Fibroblast of lung (primary cell): ENCODE data around the gene GAB1. TPM values are rescaled to one million over a fixed set of nuclear protein-coding genes. Genes with fewer than 3 reads are reported as not detected.
A peak's percentile ranks its signal among the peaks of the same experiment; 100 is the strongest.

Experiments
- DNase-seq, 2 donors: peaks; one replicate each; pipeline versions ENCODE4 v3.0.0 to v3.0.0-alpha.2; 2010; ENCODE audit warnings: low read depth in 2 of 2
- H2AFZ ChIP-seq: 2 replicates; pipeline ENCODE4 v1.5.1; 2012; ENCODE audit warnings: low read length, control low read depth, inconsistent platforms
- H3K27ac ChIP-seq: 2 replicates; pipeline ENCODE4 v1.5.1; 2011; ENCODE audit warnings: low read length, control low read depth; ENCODE audit not compliant: insufficient read depth
- H3K27me3 ChIP-seq: 2 replicates; pipeline ENCODE4 v1.5.1; 2011; ENCODE audit warnings: mild to moderate bottlenecking, low read length; ENCODE audit not compliant: control insufficient read depth, insufficient read depth
- H3K36me3 ChIP-seq: 2 replicates; pipeline ENCODE4 v1.5.1; 2011; ENCODE audit warnings: low read length; ENCODE audit not compliant: control insufficient read depth, insufficient read depth
- H3K4me1 ChIP-seq: 2 replicates; pipeline ENCODE4 v1.5.1; 2011; ENCODE audit warnings: low read length; ENCODE audit not compliant: control insufficient read depth, insufficient read depth; ENCODE audit errors: extremely low read depth
- H3K4me2 ChIP-seq: 2 replicates; pipeline ENCODE4 v1.5.1; 2011; ENCODE audit warnings: low read length, control low read depth; ENCODE audit not compliant: insufficient read depth; ENCODE audit errors: extremely low read depth
- H3K4me3 ChIP-seq, 4 experiments: fragments of 200-600 bp in 1 of 4; sonication (generic) in 1 of 4; replicated peaks in 1 of 4; 2 replicates each; pipeline ENCODE4 v1.5.1; 2011 to 2016; ENCODE audit warnings: low read length in 4 of 4, low read depth in 3 of 4, mild to moderate bottlenecking in 3 of 4, control low read depth in 2 of 4, inconsistent platforms in 1 of 4, mixed read lengths in 1 of 4; ENCODE audit not compliant: insufficient read depth in 1 of 4; ENCODE audit errors: control extremely low read depth in 1 of 4
- H3K79me2 ChIP-seq: 2 replicates; pipeline ENCODE4 v1.5.1; 2012; ENCODE audit warnings: mild to moderate bottlenecking, low read length, inconsistent platforms; ENCODE audit not compliant: control insufficient read depth, insufficient read depth
- H3K9ac ChIP-seq: 2 replicates; pipeline ENCODE4 v1.5.1; 2011; ENCODE audit warnings: mild to moderate bottlenecking, low read length, control low read depth; ENCODE audit not compliant: insufficient read depth
- H3K9me3 ChIP-seq: 2 replicates; pipeline ENCODE4 v1.5.1; 2012; ENCODE audit warnings: low read depth, low read length; ENCODE audit not compliant: control insufficient read depth, insufficient read depth
- H4K20me1 ChIP-seq: 2 replicates; pipeline ENCODE4 v1.5.1; 2011; ENCODE audit warnings: low read length; ENCODE audit not compliant: control insufficient read depth, insufficient read depth; ENCODE audit errors: extremely low read depth
- EZH2 ChIP-seq: IDR thresholded peaks from 2 replicates; pipeline ENCODE4 v1.5.1; 2012; ENCODE audit warnings: low read length, control low read depth, mild to moderate bottlenecking; ENCODE audit errors: missing control alignments
- polyA plus RNA-seq, 2 donors: library from polyadenylated mRNA; depleted of rRNA in 1 of 2; stranded (reverse) in 1 of 2; unstranded in 1 of 2; fragments of >200 nt; gene quantifications; 2 replicates each; pipeline ENCODE4 v1.2.1, GENCODE V29; 2011 to 2012; ENCODE audit warnings: missing spikeins in 1 of 2
- total RNA-seq: library from RNA; depleted of rRNA; stranded (reverse); fragments of >200 nt; gene quantifications from 2 replicates; pipeline ENCODE4 v1.2.1, GENCODE V29; 2014
- TF ChIP-seq, protein P1 (sequence below), 2 donors: IDR thresholded peaks in 1 of 2; conservative IDR thresholded peaks in 1 of 2; 1 replicate in 1 of 2; 2 replicates in 1 of 2; pipeline ENCODE4 v1.5.1; 2011 to 2012; ENCODE audit warnings: low read length in 2 of 2, control low read depth in 1 of 2, inconsistent platforms in 1 of 2, low read depth in 1 of 2, mild to moderate bottlenecking in 1 of 2

GAB1 gene
- total and polyA plus RNA-seq, 2 donors (not counting 1 experiment from before 2014, with no cell fraction given): 10.6 to 18.0 TPM

DNA sequence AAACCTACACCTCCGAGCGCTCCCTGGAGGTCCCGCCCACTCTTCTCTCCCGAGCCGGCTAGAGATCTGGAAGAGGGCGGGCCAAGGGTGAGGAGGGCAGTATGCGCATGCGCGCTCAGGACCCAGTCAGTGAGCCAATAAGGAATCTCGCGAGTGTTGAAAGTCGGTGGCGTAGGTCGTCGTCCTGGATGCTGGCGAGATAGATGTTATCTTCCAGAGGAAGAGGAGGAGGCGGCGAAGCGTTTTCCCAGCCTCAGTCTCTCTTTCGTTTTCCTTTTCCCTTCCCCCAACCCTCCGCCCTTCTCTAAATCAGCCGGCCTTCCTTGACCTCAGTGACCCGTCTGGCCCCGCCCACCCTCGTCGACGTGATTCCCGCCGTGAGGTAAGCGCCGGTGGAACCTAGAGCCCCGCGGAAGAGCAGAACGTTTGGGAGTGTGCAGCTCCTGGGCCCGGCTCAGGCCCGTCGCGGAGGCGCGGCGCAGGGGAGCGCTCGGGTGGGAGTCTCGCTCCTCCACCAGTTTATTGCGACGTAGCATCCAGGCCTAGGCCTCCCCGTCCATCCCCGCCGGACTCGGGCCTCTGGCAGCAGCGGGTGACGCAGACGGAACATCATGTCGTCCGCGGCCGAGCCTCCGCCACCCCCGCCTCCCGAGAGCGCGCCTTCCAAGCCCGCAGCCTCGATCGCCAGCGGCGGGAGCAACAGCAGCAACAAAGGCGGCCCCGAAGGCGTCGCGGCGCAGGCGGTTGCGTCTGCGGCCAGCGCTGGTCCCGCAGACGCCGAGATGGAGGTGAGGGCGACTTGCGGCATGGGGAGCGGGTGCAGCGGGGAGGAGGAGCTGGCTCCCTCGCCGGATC, 176.9 kb downstream of the GAB1 start, which contains the start of gene SMARCA5:
TSS of gene SMARCA5 (plus strand) at position 389 of the 855 bp plus-strand sequence. CDS start at position 612, 223 bp downstream.
- peak within 1 kb of the TSS; percentile 86 for H3K4me2 ChIP-seq
- H3K9me3 ChIP-seq: no peaks in the 10 kb centered on the region
- peak within 1 kb of the TSS; percentile 98 for H3K27ac ChIP-seq
- no peaks in the 10 kb centered on the region for H3K27me3 ChIP-seq
- peak; percentile 95 to 98 for DNase-seq
- H4K20me1 ChIP-seq: peaks cover 3% of the 10 kb centered on the region
- peaks cover 2% of the 10 kb centered on the region for H3K4me1 ChIP-seq
- peaks cover 2% of the 10 kb centered on the region for H3K36me3 ChIP-seq
- H3K4me3 ChIP-seq: peak within 1 kb of the TSS; percentile 60 to 94 (median 84)
- H3K9ac ChIP-seq: peak within 1 kb of the TSS; percentile 98
- TF ChIP-seq, protein P1, sequence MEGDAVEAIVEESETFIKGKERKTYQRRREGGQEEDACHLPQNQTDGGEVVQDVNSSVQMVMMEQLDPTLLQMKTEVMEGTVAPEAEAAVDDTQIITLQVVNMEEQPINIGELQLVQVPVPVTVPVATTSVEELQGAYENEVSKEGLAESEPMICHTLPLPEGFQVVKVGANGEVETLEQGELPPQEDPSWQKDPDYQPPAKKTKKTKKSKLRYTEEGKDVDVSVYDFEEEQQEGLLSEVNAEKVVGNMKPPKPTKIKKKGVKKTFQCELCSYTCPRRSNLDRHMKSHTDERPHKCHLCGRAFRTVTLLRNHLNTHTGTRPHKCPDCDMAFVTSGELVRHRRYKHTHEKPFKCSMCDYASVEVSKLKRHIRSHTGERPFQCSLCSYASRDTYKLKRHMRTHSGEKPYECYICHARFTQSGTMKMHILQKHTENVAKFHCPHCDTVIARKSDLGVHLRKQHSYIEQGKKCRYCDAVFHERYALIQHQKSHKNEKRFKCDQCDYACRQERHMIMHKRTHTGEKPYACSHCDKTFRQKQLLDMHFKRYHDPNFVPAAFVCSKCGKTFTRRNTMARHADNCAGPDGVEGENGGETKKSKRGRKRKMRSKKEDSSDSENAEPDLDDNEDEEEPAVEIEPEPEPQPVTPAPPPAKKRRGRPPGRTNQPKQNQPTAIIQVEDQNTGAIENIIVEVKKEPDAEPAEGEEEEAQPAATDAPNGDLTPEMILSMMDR (conservative IDR thresholded peaks at IDR 0.05 in 1 of 2, IDR thresholded peaks at IDR 0.05 in 1 of 2; ENCODE audit: low read depth in 1 of 2, low read length in 2 of 2): no peak
- TF ChIP-seq EZH2: no peak
- H2AFZ ChIP-seq: peak within 1 kb of the TSS; percentile 100
- peaks cover 49% of the 10 kb centered on the region for H3K79me2 ChIP-seq

DNA sequence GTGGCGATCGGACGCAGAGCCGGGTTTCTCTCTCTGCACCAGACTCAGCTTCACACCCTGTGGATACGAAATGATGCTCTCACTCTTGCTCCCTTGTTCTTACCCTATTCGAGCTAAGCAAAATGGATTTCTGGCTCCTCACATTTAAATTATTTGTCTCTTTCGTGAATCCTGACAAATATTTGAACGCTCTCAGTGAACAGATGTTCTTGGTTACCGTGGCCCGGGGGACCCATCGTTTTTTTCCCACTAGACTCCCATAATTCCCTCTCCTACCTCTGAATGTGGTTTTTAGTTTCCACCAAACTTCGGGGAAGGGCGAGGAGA, 177.5 kb downstream of the GAB1 start:
- TF ChIP-seq EZH2: no peak
- TF ChIP-seq, protein P1 (conservative IDR thresholded peaks at IDR 0.05 in 1 of 2, IDR thresholded peaks at IDR 0.05 in 1 of 2; ENCODE audit: low read depth in 1 of 2, low read length in 2 of 2): no peak
- Histone ChIP-seq H3K9ac (peak overlapping the region; percentile 98), H4K20me1 (peaks cover 3% of the 10 kb centered on the region), H2AFZ (peak overlapping the region; percentile 84), H3K79me2 (peaks cover 54% of the 10 kb centered on the region), H3K4me1 (peaks cover 2% of the 10 kb centered on the region), H3K9me3 (no peaks in the 10 kb centered on the region), H3K36me3 (peaks cover 2% of the 10 kb centered on the region), H3K4me2 (peak overlapping the region; percentile 68), H3K4me3 (peak overlapping the region; percentile 60 to 94 (median 84)), H3K27me3 (no peaks in the 10 kb centered on the region), H3K27ac (peak overlapping the region; percentile 98)
- DNase-seq: no peak

DNA sequence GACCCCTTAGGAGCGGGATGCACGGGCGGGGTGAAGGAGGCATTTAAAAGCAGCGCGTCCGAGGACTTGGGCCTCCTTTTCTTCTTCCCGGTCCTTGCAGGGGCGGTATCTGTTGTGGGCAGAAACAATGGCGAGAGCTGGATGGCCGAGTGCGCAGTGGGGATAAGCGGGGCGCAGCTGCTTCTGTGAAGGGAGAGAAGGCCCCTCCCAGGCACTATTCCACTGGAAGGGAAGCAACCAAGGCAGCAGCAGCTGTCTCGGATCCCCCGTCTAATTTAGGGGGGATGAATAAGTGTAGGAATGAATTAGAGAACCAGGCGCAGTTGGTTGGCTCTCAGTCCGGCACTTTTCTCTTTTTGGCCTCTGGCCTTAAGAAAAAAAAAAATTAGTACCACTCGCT, 177.8 kb downstream of the GAB1 start:
- Histone ChIP-seq H3K27ac (peak overlapping the region; percentile 98), H3K27me3 (no peaks in the 10 kb centered on the region), H3K9ac (peak overlapping the region; percentile 98), H3K4me2 (peak overlapping the region; percentile 86), H3K9me3 (no peaks in the 10 kb centered on the region), H4K20me1 (peaks cover 3% of the 10 kb centered on the region), H3K4me3 (peak overlapping the region; percentile 60 to 94 (median 84)), H3K36me3 (peaks cover 2% of the 10 kb centered on the region), H3K79me2 (peaks cover 58% of the 10 kb centered on the region), H3K4me1 (peaks cover 2% of the 10 kb centered on the region), H2AFZ (no peak overlapping the region)
- DNase-seq: peak; percentile 58 to 67
- TF ChIP-seq, protein P1 (conservative IDR thresholded peaks at IDR 0.05 in 1 of 2, IDR thresholded peaks at IDR 0.05 in 1 of 2; ENCODE audit: low read depth in 1 of 2, low read length in 2 of 2): no peak
- TF ChIP-seq EZH2: no peak
